Activated CD4-positive, CD25-positive, alpha-beta regulatory T cell treated with anti-CD3 and anti-CD28 coated beads, Interleukin-2, amount 50 U/mL, for 16 hours (primary cell): Measurements from ENCODE around the gene MVD.

Experiments
- DNase-seq: peaks from one replicate; pipeline ENCODE4 v3.0.0-alpha.2; 2020; ENCODE audit warnings: low read depth, low spot score

Gene MVD

GRCh38 chr16:88640498-88641247 lies 22.2 kb downstream of the MVD start:
- DNase-seq, result no peak

- DNase-seq, result no peak
These were observed 22.8 kb downstream of the MVD start for GRCh38 chr16:88640039-88640495.

GRCh38 chr16:88639231-88640038 lies 23.5 kb downstream of the MVD start:
- no peak for DNase-seq

GRCh38 chr16:88638323-88639230 lies 24.3 kb downstream of the MVD start, which contains the start of gene IL17C:
Gene IL17C, plus strand, starts transcription at chr16:88638572. Its CDS starts 70 bp downstream, at chr16:88638642.
- DNase-seq, result no peak

GRCh38 chr16:88636488-88637265 lies 26.2 kb downstream of the MVD start:
- no peak for DNase-seq

- no peak for DNase-seq
These were observed 27.1 kb downstream of the MVD start for GRCh38 chr16:88635671-88636319.

- DNase-seq, result no peak
These were observed 27.8 kb downstream of the MVD start for GRCh38 chr16:88634994-88635670.

- DNase-seq, result no peak
These were observed 28.5 kb downstream of the MVD start for GRCh38 chr16:88634141-88634993.

- no peak for DNase-seq
These were observed 29.2 kb downstream of the MVD start for GRCh38 chr16:88633684-88634140.

GRCh38 chr16:88632587-88632930 lies 30.3 kb downstream of the MVD start:
- no peak for DNase-seq

- no peak for DNase-seq
These were observed 30.8 kb downstream of the MVD start for GRCh38 chr16:88631920-88632586.

- no peak for DNase-seq
These were observed 31.5 kb downstream of the MVD start for GRCh38 chr16:88631384-88631783.

GRCh38 chr16:88630941-88631340 lies 31.9 kb downstream of the MVD start:
- no peak for DNase-seq

- DNase-seq, result no peak
These were observed 32.5 kb downstream of the MVD start for GRCh38 chr16:88630433-88630832.

- DNase-seq, result no peak
These were observed 33.1 kb downstream of the MVD start for GRCh38 chr16:88629835-88630234.

GRCh38 chr16:88628512-88628974 lies 34.3 kb downstream of the MVD start:
- DNase-seq, result no peak

GRCh38 chr16:88627531-88628411 lies 35.1 kb downstream of the MVD start:
- no peak for DNase-seq
